ENCODE measurements around the gene ELP1. TPM values are rescaled to one million over a fixed set of nuclear protein-coding genes. Genes with fewer than 3 reads are reported as not detected.
"Not testable (repeated sequence)": the region's sequence is repeated elsewhere in the genome, so short reads cannot be mapped to it uniquely, and the experiment has no call there.

ELP1 gene
- total RNA-seq, 1 experiment from 2014 or later: 18.4 TPM

GRCh38 chr9:108933231-108933717, 650 bp downstream of the ELP1 start:
- DNase-seq (ENCODE audit: low spot score): no peak

DNA sequence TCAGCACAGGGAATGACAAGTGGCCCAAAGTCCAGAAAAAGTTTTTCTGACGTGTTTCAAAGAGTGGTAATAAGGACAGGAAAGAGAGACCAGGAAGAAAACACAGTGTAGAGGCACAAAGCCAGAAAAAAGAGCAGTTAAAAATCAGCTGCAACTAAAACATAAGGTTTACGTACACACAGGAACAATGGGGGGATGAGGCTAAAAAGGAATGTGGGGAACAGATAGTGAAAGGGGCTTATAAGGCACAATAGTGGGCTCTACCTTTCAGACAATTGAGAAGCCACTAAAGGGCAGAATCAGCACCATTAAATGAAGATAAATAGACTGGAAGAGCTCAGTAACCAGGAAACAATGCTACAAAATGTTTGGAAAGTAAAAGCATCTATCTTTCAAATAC, 5.5 kb downstream of the ELP1 start:
- DNase-seq (ENCODE audit: low spot score): no peak

DNA sequence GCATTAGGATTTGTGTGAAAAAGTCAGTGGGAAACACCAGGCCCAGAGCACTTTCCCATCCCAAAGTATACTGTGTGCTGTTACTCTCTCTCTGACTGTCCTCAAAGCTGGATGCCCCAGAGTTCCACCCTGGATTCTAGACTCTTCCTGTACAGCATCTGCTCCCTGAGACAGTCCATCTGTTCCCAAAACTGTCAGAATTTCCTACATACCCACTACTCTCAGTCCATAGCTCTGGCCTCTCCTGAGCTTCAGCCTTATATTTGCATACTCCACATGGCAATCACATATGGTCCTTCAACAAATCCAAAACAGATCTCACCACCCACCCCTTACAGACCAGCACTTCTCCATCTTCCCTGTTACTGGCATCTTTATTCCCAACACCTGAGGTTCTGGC, 9.5 kb downstream of the ELP1 start:
- DNase-seq (ENCODE audit: low spot score): no peak

DNA sequence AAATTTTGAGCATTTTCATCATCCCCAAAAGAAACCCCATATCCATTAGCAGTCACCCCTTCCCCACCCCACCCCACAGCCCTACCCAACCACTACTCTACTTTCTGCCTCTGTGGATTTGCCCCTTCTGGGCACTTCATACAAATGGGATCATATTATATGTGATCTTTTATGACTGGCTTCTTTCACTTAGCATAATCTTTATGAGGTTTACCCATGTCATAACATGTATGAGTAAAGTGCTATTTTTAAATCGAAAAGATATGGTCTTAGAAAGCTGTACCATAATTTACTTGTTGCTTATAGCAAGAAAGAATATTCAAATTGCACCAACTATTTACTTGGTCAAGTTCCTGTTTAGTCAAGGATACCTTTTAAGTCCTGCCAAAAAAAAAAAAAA, 12.7 kb downstream of the ELP1 start:
- DNase-seq (ENCODE audit: low spot score): no peak

DNA sequence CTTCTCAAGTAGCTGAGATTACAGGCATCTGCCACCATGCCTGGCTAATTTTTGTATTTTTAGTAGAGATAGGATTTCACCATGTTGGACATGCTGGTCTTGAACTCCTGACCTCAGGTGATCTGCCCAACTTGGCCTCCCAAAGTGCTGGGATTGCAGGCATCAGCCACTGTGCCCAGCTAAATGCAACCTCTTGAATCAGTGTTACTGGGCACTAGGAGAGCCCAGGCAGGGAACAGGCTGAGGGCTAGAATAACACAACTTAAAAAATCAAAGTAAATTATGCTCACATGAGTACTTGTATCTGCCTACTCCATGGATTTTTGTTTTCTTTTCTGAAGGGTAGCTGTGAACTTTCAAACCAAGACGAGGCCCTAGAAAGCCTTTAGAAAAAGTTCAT, 13.5 kb downstream of the ELP1 start:
- not testable (repeated sequence) for DNase-seq (ENCODE audit: low spot score)

DNA sequence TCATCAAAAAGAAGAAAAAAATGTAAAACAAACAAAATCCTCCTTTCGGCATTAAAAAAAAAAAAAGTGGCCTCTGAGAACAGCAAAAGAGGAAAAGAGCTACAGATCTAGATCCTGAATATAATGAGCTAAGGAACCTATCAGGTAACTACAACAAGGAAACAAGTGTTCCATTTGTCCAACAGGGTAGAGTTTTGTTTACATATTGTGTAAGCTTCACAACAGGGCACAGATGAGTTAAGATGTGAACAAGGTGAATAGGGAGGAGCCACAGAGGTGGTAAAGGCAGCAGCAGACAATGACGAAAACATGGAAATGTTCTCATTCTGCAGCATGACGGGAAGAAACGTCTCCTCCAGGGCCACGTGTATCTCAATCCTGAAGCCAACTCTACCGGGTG, 14.4 kb downstream of the ELP1 start:
- no peak for DNase-seq (ENCODE audit: low spot score)

DNA sequence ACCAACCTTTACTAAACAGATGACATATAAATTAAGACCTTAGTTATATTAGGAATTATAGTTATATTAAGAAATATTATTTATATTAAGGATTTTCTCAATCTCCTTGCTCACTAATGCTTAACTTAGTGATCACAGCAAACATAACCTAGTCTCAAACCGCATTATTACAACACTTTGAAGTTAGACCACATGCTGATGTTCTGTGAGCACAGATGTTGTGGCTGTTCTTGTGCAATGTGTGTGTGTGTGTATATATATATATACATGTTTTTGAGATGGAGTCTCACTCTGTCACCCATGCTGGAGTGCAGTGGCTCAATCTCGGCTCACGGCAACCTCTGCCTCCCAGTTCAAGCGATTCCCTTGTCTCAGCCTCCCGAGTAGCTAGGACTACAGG, 20.5 kb downstream of the ELP1 start:
- DNase-seq (ENCODE audit: low spot score): no peak

DNA sequence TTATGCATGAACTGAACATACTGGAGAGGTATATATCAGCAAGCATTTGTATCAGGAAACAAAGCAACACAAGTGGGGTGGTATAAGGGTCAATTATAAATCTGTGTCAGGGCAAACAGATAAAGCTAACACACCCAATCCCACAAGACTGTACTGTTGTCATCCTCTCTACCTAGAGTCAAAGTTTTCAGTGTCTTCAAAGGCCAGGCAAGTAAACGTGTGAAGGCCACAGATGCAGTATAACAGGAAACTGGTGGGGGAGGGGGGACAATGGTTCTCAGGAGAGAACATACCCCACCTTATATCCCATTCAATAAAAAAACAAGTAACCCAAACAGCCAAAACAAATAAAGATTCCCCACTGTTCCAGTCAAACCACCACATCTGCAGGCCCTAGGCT, 22.1 kb downstream of the ELP1 start:
- DNase-seq (ENCODE audit: low spot score): no peak

GRCh38 chr9:108910914-108911313, 23.0 kb downstream of the ELP1 start:
- no peak for DNase-seq (ENCODE audit: low spot score)

DNA sequence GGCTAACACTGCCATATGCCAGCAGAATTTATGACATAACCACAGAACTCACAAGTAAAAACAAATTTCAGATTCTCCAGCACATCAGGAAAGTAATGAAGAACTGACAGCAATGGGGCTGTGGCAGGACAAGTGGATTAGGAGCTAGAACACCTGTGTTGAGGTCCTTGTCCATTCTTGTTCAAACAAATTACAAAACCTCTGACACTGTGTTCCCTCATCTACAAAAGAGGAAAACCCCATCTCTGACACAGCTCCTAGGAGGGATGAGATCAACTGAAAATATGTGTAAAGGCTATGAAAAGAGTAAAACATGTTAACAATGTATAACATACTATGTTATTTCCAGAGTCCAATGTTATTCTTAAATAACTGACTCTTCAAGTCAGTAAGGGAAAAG, 23.5 kb downstream of the ELP1 start:
- no peak for DNase-seq (ENCODE audit: low spot score)

- no peak for DNase-seq (ENCODE audit: low spot score)
Observed at GRCh38 chr9:108905494-108905893, 28.4 kb downstream of the ELP1 start.

DNA sequence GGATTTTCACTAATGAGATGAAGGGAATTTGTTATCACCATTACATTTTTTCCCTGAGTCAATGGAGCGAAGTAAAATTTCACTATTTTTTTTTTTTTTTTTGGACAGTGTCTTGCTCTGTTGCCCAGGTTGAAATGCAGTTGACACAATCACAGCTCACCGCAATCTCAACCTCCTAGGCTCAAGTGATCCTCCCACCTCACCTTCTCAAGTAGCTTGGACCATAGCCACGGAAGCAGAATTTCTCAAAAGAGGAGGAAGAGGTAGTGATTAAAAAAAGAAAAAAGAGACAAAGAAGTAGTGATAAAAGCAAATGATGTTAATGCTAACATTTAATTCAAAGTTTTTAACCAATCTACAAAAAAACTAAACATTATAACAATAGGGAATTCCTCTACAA, 29.8 kb downstream of the ELP1 start:
- no peak for DNase-seq (ENCODE audit: low spot score)

- no peak for DNase-seq (ENCODE audit: low spot score)
Observed at GRCh38 chr9:108903420-108904103, 30.4 kb downstream of the ELP1 start.

GRCh38 chr9:108900176-108900575, 33.7 kb downstream of the ELP1 start:
- DNase-seq (ENCODE audit: low spot score): no peak

GRCh38 chr9:108899023-108899695, 34.8 kb downstream of the ELP1 start:
- not testable (repeated sequence) for DNase-seq (ENCODE audit: low spot score)

DNA sequence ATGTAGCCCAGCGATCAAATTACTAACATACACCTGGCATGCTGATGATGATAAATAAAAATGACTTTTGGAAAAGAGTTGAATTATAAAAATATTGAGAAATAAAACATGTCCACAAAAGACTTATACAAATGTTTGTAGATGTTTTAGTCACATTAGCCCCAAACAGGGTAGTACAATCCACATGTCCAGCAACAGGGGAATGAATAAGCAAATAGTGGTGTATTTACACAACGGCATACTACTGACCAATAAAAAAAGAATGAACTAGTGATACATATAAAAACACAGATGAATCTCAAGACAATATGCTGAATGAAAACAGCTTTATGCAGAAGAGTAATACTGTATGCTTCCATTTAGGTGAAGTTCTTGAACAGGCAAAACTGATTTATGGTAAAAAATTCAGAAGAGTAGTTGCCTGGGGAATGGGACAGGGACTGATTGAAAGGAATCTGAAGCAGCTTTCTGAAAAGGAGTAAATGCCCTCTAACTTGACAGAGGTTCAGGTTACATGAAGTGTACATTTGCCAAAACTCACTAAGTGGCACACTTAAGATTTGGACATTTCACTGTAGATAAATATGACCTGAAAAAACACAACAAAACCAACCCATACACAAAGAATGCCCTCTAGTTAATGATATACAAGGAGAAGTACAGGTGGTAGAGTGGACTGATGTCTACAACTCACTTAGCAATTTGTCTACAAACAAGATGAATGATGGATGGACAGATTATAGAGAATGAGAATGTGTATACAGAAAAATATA, 36.4 kb downstream of the ELP1 start:
- no peak for DNase-seq (ENCODE audit: low spot score)

- DNase-seq (ENCODE audit: low spot score): no peak
Observed at GRCh38 chr9:108894225-108894997, 39.5 kb downstream of the ELP1 start.

DNA sequence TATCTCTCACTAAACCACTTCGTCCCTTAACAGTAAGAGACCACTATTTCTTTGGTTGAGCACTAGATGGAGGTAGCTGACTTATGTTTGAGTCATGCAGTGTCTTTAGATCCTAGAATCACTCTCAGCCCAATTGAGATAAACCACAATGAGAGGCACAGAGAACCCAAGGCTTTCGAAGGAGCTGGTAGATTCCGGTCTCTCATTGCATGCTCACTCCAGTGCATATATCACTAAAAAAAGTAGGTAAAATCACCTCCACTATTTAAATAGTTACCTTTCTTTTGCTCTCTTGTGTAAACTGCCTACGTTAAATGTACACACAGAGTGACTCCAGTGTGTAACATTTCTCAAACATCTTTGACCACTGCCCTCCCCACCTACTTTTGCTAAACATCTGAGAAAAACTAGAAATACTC, 44.3 kb downstream of the ELP1 start:
- peak; percentile 11 for DNase-seq (ENCODE audit: low spot score)

- DNase-seq (ENCODE audit: low spot score): not testable (repeated sequence)
Observed at GRCh38 chr9:108886594-108887271, 47.2 kb downstream of the ELP1 start.

- DNase-seq (ENCODE audit: low spot score): peak; percentile 72
Observed at GRCh38 chr9:108885643-108886348, 48.1 kb downstream of the ELP1 start.

DNA sequence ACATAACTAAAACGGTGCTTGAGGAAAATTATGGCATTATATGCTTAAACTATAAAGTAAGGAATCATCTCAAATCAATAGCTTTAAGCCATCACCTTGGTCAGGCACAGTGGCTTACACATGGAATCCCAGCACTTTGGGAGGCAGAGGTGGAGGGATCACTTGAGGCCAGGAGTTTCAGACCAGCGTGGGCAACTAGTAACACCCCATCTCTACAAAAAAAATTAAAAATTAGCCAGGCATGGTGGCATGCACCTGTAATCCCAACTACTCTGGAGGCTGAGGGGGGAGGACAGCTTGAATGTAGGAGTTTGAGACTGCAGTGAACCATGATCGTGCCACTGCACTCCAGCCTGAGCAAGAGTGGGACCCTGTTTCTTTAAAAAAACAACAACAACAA, 49.2 kb downstream of the ELP1 start:
- DNase-seq (ENCODE audit: low spot score): no peak
